Panc1 (cell line): ENCODE results near the gene SORCS1. TPM values are rescaled to one million over a fixed set of nuclear protein-coding genes. Genes with fewer than 3 reads are reported as not detected.
A peak's percentile ranks its signal among the peaks of the same experiment; 100 is the strongest.

Experiments used
- ATAC-seq: fragments of 200-7000 bp; cut with Tn5 transposase; 2 replicates; pipeline ENCODE4 v1.9.1; 2020; ENCODE audit warnings: mild to moderate bottlenecking, moderate library complexity
- BruUV-seq: library from RNA; stranded (reverse); fragments of 400-500 nt; replicated peaks from 2 replicates; lab custom pipeline; 2021; lab: Mats Ljungman, UMichigan
- CTCF ChIA-PET: fragments of 300-600 bp; sonication (Branson Sonifier 250); formaldehyde crosslinking; loops from one replicate; lab custom pipeline; 2022; ENCODE audit warnings: antibody characterized with exemption; lab: Charles Lee
- POLR2A ChIA-PET: fragments of 300-600 bp; sonication (Branson Sonifier 250); formaldehyde crosslinking; loops from one replicate; lab custom pipeline; 2022; ENCODE audit warnings: antibody characterized with exemption; lab: Charles Lee
- DNase-seq: peaks from one replicate; pipeline ENCODE4 v3.0.0-alpha.2; 2010; ENCODE audit warnings: low read depth, low spot score
- H3K27ac ChIP-seq: 2 replicates; pipeline ENCODE4 v1.5.1; 2011; ENCODE audit warnings: mild to moderate bottlenecking, low read length, inconsistent platforms
- H3K27me3 ChIP-seq: fragments of 200-500 bp; sonication (Bioruptor generic); 2 replicates; pipeline ENCODE4 v1.6.0; 2014; ENCODE audit warnings: low read length, inconsistent platforms; ENCODE audit not compliant: control insufficient read depth, insufficient read depth
- H3K36me3 ChIP-seq: fragments of 200-500 bp; sonication (Bioruptor generic); 2 replicates; pipeline ENCODE4 v1.5.1; 2014; ENCODE audit warnings: inconsistent platforms, mild to moderate bottlenecking, low read length, moderate library complexity; ENCODE audit not compliant: control insufficient read depth, insufficient read depth
- H3K4me1 ChIP-seq: 2 replicates; pipeline ENCODE4 v1.5.1; 2011; ENCODE audit warnings: inconsistent platforms, mild to moderate bottlenecking, low read length, moderate library complexity; ENCODE audit not compliant: control insufficient read depth, insufficient read depth
- H3K4me3 ChIP-seq, 2 experiments: 2 replicates each; pipeline ENCODE4 v1.5.1; 2011 to 2012; ENCODE audit warnings: low read depth in 2 of 2, low read length in 2 of 2, mild to moderate bottlenecking in 2 of 2, inconsistent platforms in 1 of 2, moderate library complexity in 1 of 2
- H3K9me3 ChIP-seq: fragments of 200-500 bp; sonication (Bioruptor generic); 2 replicates; pipeline ENCODE4 v1.5.1; 2014; ENCODE audit warnings: low read depth, mild to moderate bottlenecking, inconsistent platforms, low read length, moderate library complexity; ENCODE audit not compliant: control insufficient read depth, insufficient read depth
- POLR2AphosphoS5 ChIP-seq: IDR thresholded peaks from 2 replicates; pipeline ENCODE4 v1.6.1; 2012; ENCODE audit warnings: mild to moderate bottlenecking, low read depth, low read length, moderate library complexity
- SIN3A ChIP-seq: IDR thresholded peaks from 2 replicates; pipeline ENCODE4 v1.6.1; 2012; ENCODE audit warnings: low read depth, mild to moderate bottlenecking, low read length, moderate library complexity, borderline replicate concordance; ENCODE audit not compliant: insufficient read depth
- TCF7L2 ChIP-seq: IDR thresholded peaks from 2 replicates; pipeline ENCODE4 v1.6.1; 2011; ENCODE audit warnings: mild to moderate bottlenecking, low read depth, low read length, inconsistent platforms
- in situ Hi-C: cut with HindIII; loops from 2 replicates; pipeline ENCODE4 v1.10.0; 2016; ENCODE audit warnings: low sequenced_read_pairs, low pct_unique_long_range_greater_than_20kb
- intact Hi-C: fragments of 100-400 bp; cut with micrococcal nuclease; formaldehyde crosslinking; loops from one replicate; pipeline ENCODE4 v1.10.0; 2022; ENCODE audit not compliant: unreplicated experiment
- total RNA-seq: library from RNA; stranded (reverse); gene quantifications from one replicate; pipeline ENCODE4 v1.2.1, GENCODE V29; 2021; ENCODE audit not compliant: unreplicated experiment
- TF ChIP-seq, protein P1 (sequence below): fragments of 450-650 bp; IDR thresholded peaks from 2 replicates; pipeline ENCODE4 v1.5.1; 2017; ENCODE audit warnings: mild to moderate bottlenecking
- TF ChIP-seq, protein P2 (sequence below), 2 experiments: IDR thresholded peaks; 2 replicates each; pipeline ENCODE4 v1.6.1; 2011 to 2012; ENCODE audit warnings: low read depth in 2 of 2, control low read depth in 1 of 2, low read length in 1 of 2, mild to moderate bottlenecking in 1 of 2, moderate library complexity in 1 of 2; ENCODE audit not compliant: insufficient read depth in 1 of 2

The SORCS1 gene
- total RNA-seq, 1 experiment from 2014 or later = not detected

DNA sequence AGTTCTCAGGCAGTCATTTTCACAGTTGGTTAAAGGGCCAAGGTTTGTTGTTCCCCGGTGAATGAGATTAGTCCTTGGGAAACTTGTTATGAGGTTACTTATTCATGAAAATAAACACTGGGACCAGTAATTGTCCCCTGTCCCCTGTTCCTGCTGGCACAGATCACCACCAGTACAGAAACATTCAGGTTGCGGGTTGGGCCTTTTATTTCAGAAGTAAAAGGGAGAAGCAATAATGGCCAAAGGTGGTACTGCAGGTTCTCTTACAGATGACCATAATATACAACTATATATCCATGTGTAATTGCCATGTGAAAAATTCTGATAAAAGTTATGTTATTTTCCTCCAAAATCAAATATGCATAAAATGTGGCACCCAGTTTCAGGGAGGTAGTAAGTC lies 442.0 kb downstream of the SORCS1 start:
- DNase-seq (no peak), ATAC-seq (no peak)
- H3K27me3 ChIP-seq = no peaks in the 10 kb centered on the region
- no peaks in the 10 kb centered on the region for H3K9me3 ChIP-seq
- no peak overlapping the region for H3K27ac ChIP-seq
- BruUV-seq = no TSS peak
- H3K4me3 ChIP-seq = no peak overlapping the region
- POLR2A ChIA-PET = no interaction called here
- in situ Hi-C loops (no loop called here), intact Hi-C loops (no loop called here)
- no peak for TF ChIP-seq SIN3A
- TF ChIP-seq, protein P1, sequence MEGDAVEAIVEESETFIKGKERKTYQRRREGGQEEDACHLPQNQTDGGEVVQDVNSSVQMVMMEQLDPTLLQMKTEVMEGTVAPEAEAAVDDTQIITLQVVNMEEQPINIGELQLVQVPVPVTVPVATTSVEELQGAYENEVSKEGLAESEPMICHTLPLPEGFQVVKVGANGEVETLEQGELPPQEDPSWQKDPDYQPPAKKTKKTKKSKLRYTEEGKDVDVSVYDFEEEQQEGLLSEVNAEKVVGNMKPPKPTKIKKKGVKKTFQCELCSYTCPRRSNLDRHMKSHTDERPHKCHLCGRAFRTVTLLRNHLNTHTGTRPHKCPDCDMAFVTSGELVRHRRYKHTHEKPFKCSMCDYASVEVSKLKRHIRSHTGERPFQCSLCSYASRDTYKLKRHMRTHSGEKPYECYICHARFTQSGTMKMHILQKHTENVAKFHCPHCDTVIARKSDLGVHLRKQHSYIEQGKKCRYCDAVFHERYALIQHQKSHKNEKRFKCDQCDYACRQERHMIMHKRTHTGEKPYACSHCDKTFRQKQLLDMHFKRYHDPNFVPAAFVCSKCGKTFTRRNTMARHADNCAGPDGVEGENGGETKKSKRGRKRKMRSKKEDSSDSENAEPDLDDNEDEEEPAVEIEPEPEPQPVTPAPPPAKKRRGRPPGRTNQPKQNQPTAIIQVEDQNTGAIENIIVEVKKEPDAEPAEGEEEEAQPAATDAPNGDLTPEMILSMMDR = peak; percentile 26; the same call in 1 of the 2 replicates
- CTCF ChIA-PET = no interaction called here
- H3K36me3 ChIP-seq = no peaks in the 10 kb centered on the region
- H3K4me1 ChIP-seq = no peaks in the 10 kb centered on the region

DNA sequence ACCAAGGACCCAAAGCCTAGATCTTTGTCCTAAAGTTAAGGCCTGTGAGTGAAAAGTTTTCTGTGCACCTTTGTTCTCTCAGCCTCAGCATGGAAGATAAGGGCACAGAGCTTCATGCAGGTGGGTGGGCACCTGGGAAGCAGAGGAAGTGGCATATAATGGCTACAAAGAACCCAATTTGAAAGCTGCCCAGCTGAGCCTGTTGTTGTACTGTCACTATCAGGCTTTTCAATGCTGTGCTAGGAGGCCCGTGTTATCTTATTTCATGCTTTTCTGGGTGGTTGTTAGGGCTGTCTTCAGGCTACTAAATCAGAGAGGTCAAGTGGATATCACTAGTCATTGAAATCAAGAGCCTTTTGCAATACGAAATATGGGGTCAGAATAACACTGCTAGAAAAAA lies 443.8 kb downstream of the SORCS1 start:
- ATAC-seq (no peak), DNase-seq (no peak)
- Histone ChIP-seq H3K9me3 (no peaks in the 10 kb centered on the region), H3K4me1 (no peaks in the 10 kb centered on the region), H3K27me3 (no peaks in the 10 kb centered on the region), H3K27ac (no peak overlapping the region), H3K36me3 (no peaks in the 10 kb centered on the region), H3K4me3 (no peak overlapping the region)
- BruUV-seq = no TSS peak
- TF ChIP-seq, protein P2, sequence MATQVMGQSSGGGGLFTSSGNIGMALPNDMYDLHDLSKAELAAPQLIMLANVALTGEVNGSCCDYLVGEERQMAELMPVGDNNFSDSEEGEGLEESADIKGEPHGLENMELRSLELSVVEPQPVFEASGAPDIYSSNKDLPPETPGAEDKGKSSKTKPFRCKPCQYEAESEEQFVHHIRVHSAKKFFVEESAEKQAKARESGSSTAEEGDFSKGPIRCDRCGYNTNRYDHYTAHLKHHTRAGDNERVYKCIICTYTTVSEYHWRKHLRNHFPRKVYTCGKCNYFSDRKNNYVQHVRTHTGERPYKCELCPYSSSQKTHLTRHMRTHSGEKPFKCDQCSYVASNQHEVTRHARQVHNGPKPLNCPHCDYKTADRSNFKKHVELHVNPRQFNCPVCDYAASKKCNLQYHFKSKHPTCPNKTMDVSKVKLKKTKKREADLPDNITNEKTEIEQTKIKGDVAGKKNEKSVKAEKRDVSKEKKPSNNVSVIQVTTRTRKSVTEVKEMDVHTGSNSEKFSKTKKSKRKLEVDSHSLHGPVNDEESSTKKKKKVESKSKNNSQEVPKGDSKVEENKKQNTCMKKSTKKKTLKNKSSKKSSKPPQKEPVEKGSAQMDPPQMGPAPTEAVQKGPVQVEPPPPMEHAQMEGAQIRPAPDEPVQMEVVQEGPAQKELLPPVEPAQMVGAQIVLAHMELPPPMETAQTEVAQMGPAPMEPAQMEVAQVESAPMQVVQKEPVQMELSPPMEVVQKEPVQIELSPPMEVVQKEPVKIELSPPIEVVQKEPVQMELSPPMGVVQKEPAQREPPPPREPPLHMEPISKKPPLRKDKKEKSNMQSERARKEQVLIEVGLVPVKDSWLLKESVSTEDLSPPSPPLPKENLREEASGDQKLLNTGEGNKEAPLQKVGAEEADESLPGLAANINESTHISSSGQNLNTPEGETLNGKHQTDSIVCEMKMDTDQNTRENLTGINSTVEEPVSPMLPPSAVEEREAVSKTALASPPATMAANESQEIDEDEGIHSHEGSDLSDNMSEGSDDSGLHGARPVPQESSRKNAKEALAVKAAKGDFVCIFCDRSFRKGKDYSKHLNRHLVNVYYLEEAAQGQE (IDR thresholded peaks at IDR 0.05; ENCODE audit: insufficient read depth in 1 of 2, low read depth in 2 of 2, low read length in 1 of 2) = no peak
- TF ChIP-seq TCF7L2 = no peak
- intact Hi-C loops = no loop called here
- CTCF ChIA-PET = no interaction called here
- POLR2A ChIA-PET = no interaction called here
- in situ Hi-C loops = no loop called here

DNA sequence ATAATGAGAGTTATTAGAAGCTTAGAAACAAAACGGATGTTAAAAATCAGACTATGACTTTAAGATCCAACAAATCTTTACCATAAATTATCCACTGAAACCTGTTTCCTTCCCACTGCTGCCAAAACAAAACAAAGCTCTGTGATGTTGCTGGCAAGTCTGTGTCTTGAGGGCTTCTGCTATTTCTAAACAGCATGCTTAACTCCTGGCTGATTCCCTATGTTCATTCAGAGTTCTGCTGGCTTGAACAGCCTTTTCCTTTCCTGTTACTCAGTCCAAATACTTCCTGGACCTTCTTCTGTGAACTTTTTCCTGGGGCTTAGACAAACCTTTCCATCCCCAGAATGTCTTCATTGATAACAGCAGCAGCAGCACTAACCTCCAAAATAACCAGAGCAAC lies 448.1 kb downstream of the SORCS1 start:
- POLR2A ChIA-PET = no interaction called here
- CTCF ChIA-PET = no interaction called here
- in situ Hi-C loops = no loop called here
- no peaks in the 10 kb centered on the region for H3K9me3 ChIP-seq
- H3K4me1 ChIP-seq = no peaks in the 10 kb centered on the region
- TF ChIP-seq, protein P1 = no peak
- TF ChIP-seq POLR2AphosphoS5 (no peak), TCF7L2 (no peak), SIN3A (no peak)
- TF ChIP-seq, protein P2 (IDR thresholded peaks at IDR 0.05; ENCODE audit: insufficient read depth in 1 of 2, low read depth in 2 of 2, low read length in 1 of 2) = no peak
- no TSS peak for BruUV-seq
- no peaks in the 10 kb centered on the region for H3K36me3 ChIP-seq
- no peak for ATAC-seq
- DNase-seq = no peak
- no peak overlapping the region for H3K4me3 ChIP-seq
- H3K27me3 ChIP-seq = no peaks in the 10 kb centered on the region
- intact Hi-C loops = no loop called here
- no peak overlapping the region for H3K27ac ChIP-seq
